ENCODE data around the gene MOBP.
"Not testable (repeated sequence)": the region's sequence is repeated elsewhere in the genome, so short reads cannot be mapped to it uniquely, and the experiment has no call there.

Gene MOBP

GRCh38 chr3:39454591-39455217 is 12.8 kb upstream of the MOBP start:
- H3K27me3 ChIP-seq (ENCODE audit: insufficient read depth, low read length): no peaks in the 10 kb centered on the region
- no peaks in the 10 kb centered on the region for H3K36me3 ChIP-seq (ENCODE audit: insufficient read depth, low read depth, low read length)
- H3K4me3 ChIP-seq (ENCODE audit: low read length): no peak overlapping the region
- no peak overlapping the region for H3K9ac ChIP-seq (ENCODE audit: low read depth, low read length)
- no peaks in the 10 kb centered on the region for H3K4me1 ChIP-seq (ENCODE audit: insufficient read depth, low read length)
- H3K9me3 ChIP-seq (ENCODE audit: insufficient read depth, low read depth, low read length): no peaks in the 10 kb centered on the region
- H3K27ac ChIP-seq (ENCODE audit: low read length): no peak overlapping the region

GRCh38 chr3:39456159-39456558 is 11.3 kb upstream of the MOBP start:
- Histone ChIP-seq H3K36me3 (ENCODE audit: insufficient read depth, low read depth, low read length) (no peaks in the 10 kb centered on the region), H3K27ac (ENCODE audit: low read length) (no peak overlapping the region), H3K4me1 (ENCODE audit: insufficient read depth, low read length) (no peaks in the 10 kb centered on the region), H3K9ac (ENCODE audit: low read depth, low read length) (no peak overlapping the region), H3K9me3 (ENCODE audit: insufficient read depth, low read depth, low read length) (no peaks in the 10 kb centered on the region), H3K4me3 (ENCODE audit: low read length) (no peak overlapping the region), H3K27me3 (ENCODE audit: insufficient read depth, low read length) (no peaks in the 10 kb centered on the region)

- Histone ChIP-seq H3K4me3 (ENCODE audit: low read length) (no peak overlapping the region), H3K27me3 (ENCODE audit: insufficient read depth, low read length) (no peaks in the 10 kb centered on the region), H3K27ac (ENCODE audit: low read length) (no peak overlapping the region), H3K4me1 (ENCODE audit: insufficient read depth, low read length) (no peaks in the 10 kb centered on the region), H3K36me3 (ENCODE audit: insufficient read depth, low read depth, low read length) (no peaks in the 10 kb centered on the region), H3K9ac (ENCODE audit: low read depth, low read length) (no peak overlapping the region), H3K9me3 (ENCODE audit: insufficient read depth, low read depth, low read length) (no peaks in the 10 kb centered on the region)
Measured at GRCh38 chr3:39457361-39457760, 10.1 kb upstream of the MOBP start.

- not testable (repeated sequence) for H3K9me3 ChIP-seq (ENCODE audit: insufficient read depth, low read depth, low read length); H3K9ac ChIP-seq (ENCODE audit: low read depth, low read length); H3K36me3 ChIP-seq (ENCODE audit: insufficient read depth, low read depth, low read length); H3K27me3 ChIP-seq (ENCODE audit: insufficient read depth, low read length); H3K4me1 ChIP-seq (ENCODE audit: insufficient read depth, low read length); H3K27ac ChIP-seq (ENCODE audit: low read length); H3K4me3 ChIP-seq (ENCODE audit: low read length)
Measured at GRCh38 chr3:39458579-39458978, 8.9 kb upstream of the MOBP start.

GRCh38 chr3:39460677-39461076 is 6.8 kb upstream of the MOBP start:
- Histone ChIP-seq H3K36me3 (ENCODE audit: insufficient read depth, low read depth, low read length) (no peaks in the 10 kb centered on the region), H3K4me3 (ENCODE audit: low read length) (no peak overlapping the region), H3K4me1 (ENCODE audit: insufficient read depth, low read length) (no peaks in the 10 kb centered on the region), H3K9me3 (ENCODE audit: insufficient read depth, low read depth, low read length) (no peaks in the 10 kb centered on the region), H3K27ac (ENCODE audit: low read length) (no peak overlapping the region), H3K9ac (ENCODE audit: low read depth, low read length) (no peak overlapping the region), H3K27me3 (ENCODE audit: insufficient read depth, low read length) (no peaks in the 10 kb centered on the region)

- H3K27ac ChIP-seq (ENCODE audit: low read length): no peak overlapping the region
- H3K27me3 ChIP-seq (ENCODE audit: insufficient read depth, low read length): no peaks in the 10 kb centered on the region
- H3K36me3 ChIP-seq (ENCODE audit: insufficient read depth, low read depth, low read length): no peaks in the 10 kb centered on the region
- H3K9me3 ChIP-seq (ENCODE audit: insufficient read depth, low read depth, low read length): no peaks in the 10 kb centered on the region
- H3K4me3 ChIP-seq (ENCODE audit: low read length): no peak overlapping the region
- H3K4me1 ChIP-seq (ENCODE audit: insufficient read depth, low read length): peaks cover 5% of the 10 kb centered on the region; the same call in 1 of the 2 replicates
- no peak overlapping the region for H3K9ac ChIP-seq (ENCODE audit: low read depth, low read length)
Measured at GRCh38 chr3:39463269-39463668, 4.2 kb upstream of the MOBP start.

- H3K9me3 ChIP-seq (ENCODE audit: insufficient read depth, low read depth, low read length): no peaks in the 10 kb centered on the region
- H3K27me3 ChIP-seq (ENCODE audit: insufficient read depth, low read length): no peaks in the 10 kb centered on the region
- no peak overlapping the region for H3K27ac ChIP-seq (ENCODE audit: low read length)
- H3K36me3 ChIP-seq (ENCODE audit: insufficient read depth, low read depth, low read length): no peaks in the 10 kb centered on the region
- H3K9ac ChIP-seq (ENCODE audit: low read depth, low read length): no peak overlapping the region
- peaks cover 6% of the 10 kb centered on the region; the same call in 1 of the 2 replicates for H3K4me1 ChIP-seq (ENCODE audit: insufficient read depth, low read length)
- no peak overlapping the region for H3K4me3 ChIP-seq (ENCODE audit: low read length)
Measured at GRCh38 chr3:39466988-39467387, 492 bp upstream of the MOBP start.

GRCh38 chr3:39468108-39468436 is 592 bp downstream of the MOBP start:
- H3K9me3 ChIP-seq (ENCODE audit: insufficient read depth, low read depth, low read length): no peaks in the 10 kb centered on the region
- H3K27me3 ChIP-seq (ENCODE audit: insufficient read depth, low read length): no peaks in the 10 kb centered on the region
- no peaks in the 10 kb centered on the region for H3K36me3 ChIP-seq (ENCODE audit: insufficient read depth, low read depth, low read length)
- no peak overlapping the region for H3K4me3 ChIP-seq (ENCODE audit: low read length)
- no peak overlapping the region for H3K27ac ChIP-seq (ENCODE audit: low read length)
- H3K9ac ChIP-seq (ENCODE audit: low read depth, low read length): no peak overlapping the region
- peaks cover 8% of the 10 kb centered on the region; the same call in 1 of the 2 replicates for H3K4me1 ChIP-seq (ENCODE audit: insufficient read depth, low read length)

- no peak overlapping the region for H3K4me3 ChIP-seq (ENCODE audit: low read length)
- no peak overlapping the region for H3K9ac ChIP-seq (ENCODE audit: low read depth, low read length)
- no peaks in the 10 kb centered on the region for H3K9me3 ChIP-seq (ENCODE audit: insufficient read depth, low read depth, low read length)
- H3K4me1 ChIP-seq (ENCODE audit: insufficient read depth, low read length): peaks cover 16% of the 10 kb centered on the region; the same call in 1 of the 2 replicates
- no peaks in the 10 kb centered on the region for H3K36me3 ChIP-seq (ENCODE audit: insufficient read depth, low read depth, low read length)
- no peak overlapping the region for H3K27ac ChIP-seq (ENCODE audit: low read length)
- H3K27me3 ChIP-seq (ENCODE audit: insufficient read depth, low read length): no peaks in the 10 kb centered on the region
Measured at GRCh38 chr3:39469258-39469657, 1.8 kb downstream of the MOBP start.

- H3K4me3 ChIP-seq (ENCODE audit: low read length): no peak overlapping the region
- H3K27me3 ChIP-seq (ENCODE audit: insufficient read depth, low read length): no peaks in the 10 kb centered on the region
- H3K9me3 ChIP-seq (ENCODE audit: insufficient read depth, low read depth, low read length): no peaks in the 10 kb centered on the region
- peaks cover 16% of the 10 kb centered on the region; the same call in 1 of the 2 replicates for H3K4me1 ChIP-seq (ENCODE audit: insufficient read depth, low read length)
- H3K27ac ChIP-seq (ENCODE audit: low read length): no peak overlapping the region
- no peak overlapping the region for H3K9ac ChIP-seq (ENCODE audit: low read depth, low read length)
- no peaks in the 10 kb centered on the region for H3K36me3 ChIP-seq (ENCODE audit: insufficient read depth, low read depth, low read length)
Measured at GRCh38 chr3:39469945-39470344, 2.5 kb downstream of the MOBP start.

GRCh38 chr3:39471652-39472051 is 4.2 kb downstream of the MOBP start:
- Histone ChIP-seq H3K36me3 (ENCODE audit: insufficient read depth, low read depth, low read length) (no peaks in the 10 kb centered on the region), H3K4me1 (ENCODE audit: insufficient read depth, low read length) (peaks cover 16% of the 10 kb centered on the region; the same call in 1 of the 2 replicates), H3K9ac (ENCODE audit: low read depth, low read length) (no peak overlapping the region), H3K27me3 (ENCODE audit: insufficient read depth, low read length) (no peaks in the 10 kb centered on the region), H3K27ac (ENCODE audit: low read length) (no peak overlapping the region), H3K4me3 (ENCODE audit: low read length) (no peak overlapping the region), H3K9me3 (ENCODE audit: insufficient read depth, low read depth, low read length) (no peaks in the 10 kb centered on the region)

GRCh38 chr3:39473452-39474125 is 6.1 kb downstream of the MOBP start:
- H3K4me1 ChIP-seq (ENCODE audit: insufficient read depth, low read length): peaks cover 10% of the 10 kb centered on the region; the same call in 1 of the 2 replicates
- peak overlapping the region; percentile 25 for H3K27ac ChIP-seq (ENCODE audit: low read length)
- H3K27me3 ChIP-seq (ENCODE audit: insufficient read depth, low read length): no peaks in the 10 kb centered on the region
- H3K9ac ChIP-seq (ENCODE audit: low read depth, low read length): no peak overlapping the region
- H3K36me3 ChIP-seq (ENCODE audit: insufficient read depth, low read depth, low read length): no peaks in the 10 kb centered on the region
- H3K9me3 ChIP-seq (ENCODE audit: insufficient read depth, low read depth, low read length): no peaks in the 10 kb centered on the region
- no peak overlapping the region for H3K4me3 ChIP-seq (ENCODE audit: low read length)
